Measurements from ENCODE around the gene INPP1. TPM values are rescaled to one million over a fixed set of nuclear protein-coding genes. Genes with fewer than 3 reads are reported as not detected.
"Not testable (repeated sequence)": the region's sequence is repeated elsewhere in the genome, so short reads cannot be mapped to it uniquely, and the experiment has no call there.

The INPP1 gene
- total RNA-seq, 4 donors from 2014 or later, result 37.0 to 73.0 (median 48.4) TPM

DNA sequence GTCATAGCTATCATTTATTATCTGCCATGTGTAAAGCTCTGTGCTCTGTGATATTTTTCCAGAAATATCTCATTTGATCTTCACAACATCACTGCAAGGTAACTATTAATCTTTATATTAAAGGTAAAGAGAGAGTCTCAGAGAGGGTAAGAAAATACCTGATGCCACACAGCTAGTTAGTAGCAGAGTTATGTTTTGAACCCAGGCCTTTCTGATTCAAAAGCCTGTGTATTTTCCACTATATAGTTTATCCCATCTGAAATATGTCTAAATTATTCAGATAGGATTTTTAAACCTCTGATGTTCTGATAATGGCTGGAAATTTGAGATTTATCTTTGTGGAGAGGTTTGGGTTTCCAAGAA lies 10.1 kb downstream of the INPP1 start:
- Histone ChIP-seq H3K9me3 (no peaks in the 10 kb centered on the region), H3K4me1 (peaks cover 13 to 77% (median 49%) of the 10 kb centered on the region in 3 donors), H3K27ac (peak overlapping the region; percentile 74 to 89 (median 82)), H3K4me3 (no peak overlapping the region), H3K36me3 (peaks cover 0 to 14% (median 0%) of the 10 kb centered on the region in 3 donors), H3K27me3 (no peaks in the 10 kb centered on the region)
- DNase-seq, result no peak
- intact Hi-C loops (cut with DNase I), result no loop called here
- no peak for TF ChIP-seq POLR2A (IDR thresholded peaks at IDR 0.05)
- TF ChIP-seq, protein P1, sequence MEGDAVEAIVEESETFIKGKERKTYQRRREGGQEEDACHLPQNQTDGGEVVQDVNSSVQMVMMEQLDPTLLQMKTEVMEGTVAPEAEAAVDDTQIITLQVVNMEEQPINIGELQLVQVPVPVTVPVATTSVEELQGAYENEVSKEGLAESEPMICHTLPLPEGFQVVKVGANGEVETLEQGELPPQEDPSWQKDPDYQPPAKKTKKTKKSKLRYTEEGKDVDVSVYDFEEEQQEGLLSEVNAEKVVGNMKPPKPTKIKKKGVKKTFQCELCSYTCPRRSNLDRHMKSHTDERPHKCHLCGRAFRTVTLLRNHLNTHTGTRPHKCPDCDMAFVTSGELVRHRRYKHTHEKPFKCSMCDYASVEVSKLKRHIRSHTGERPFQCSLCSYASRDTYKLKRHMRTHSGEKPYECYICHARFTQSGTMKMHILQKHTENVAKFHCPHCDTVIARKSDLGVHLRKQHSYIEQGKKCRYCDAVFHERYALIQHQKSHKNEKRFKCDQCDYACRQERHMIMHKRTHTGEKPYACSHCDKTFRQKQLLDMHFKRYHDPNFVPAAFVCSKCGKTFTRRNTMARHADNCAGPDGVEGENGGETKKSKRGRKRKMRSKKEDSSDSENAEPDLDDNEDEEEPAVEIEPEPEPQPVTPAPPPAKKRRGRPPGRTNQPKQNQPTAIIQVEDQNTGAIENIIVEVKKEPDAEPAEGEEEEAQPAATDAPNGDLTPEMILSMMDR (IDR thresholded peaks at IDR 0.05), result no peak

DNA sequence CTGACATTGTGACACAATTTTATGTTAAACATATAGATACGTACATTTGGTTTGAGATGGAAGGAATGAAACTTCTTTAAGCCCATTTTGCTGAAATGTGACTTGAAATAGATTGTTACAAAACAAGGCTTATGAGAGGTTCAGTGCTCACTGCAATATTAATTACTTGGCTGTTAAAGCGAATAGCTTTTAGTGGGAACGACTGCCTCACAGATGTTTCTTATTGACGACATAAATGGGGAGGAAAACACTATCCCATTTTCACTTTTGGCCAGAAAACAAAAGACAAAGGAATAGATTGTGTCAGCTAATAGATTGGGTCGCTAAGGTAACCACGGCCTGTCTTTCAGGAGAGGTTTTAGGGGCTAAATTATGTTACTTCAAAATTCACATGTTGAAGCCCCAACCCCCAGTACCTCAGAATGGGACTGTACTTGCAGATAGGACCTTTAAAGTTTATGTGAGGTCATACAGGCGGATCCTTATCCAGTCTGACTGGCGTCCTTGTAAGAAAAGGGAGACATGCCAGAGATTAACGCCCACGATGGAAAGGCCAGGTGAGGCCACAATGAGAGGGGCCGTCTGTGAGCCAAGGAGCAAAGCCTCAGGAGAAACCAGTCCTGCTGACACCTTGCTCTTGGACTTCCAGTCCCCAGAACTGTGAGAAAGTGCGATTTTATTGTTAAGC lies 10.8 kb downstream of the INPP1 start:
- intact Hi-C loops (cut with DNase I), result no loop called here
- WGBS, 2 donors, result 44 to 60% methylated on average over 12 of the region's 12 CpGs

DNA sequence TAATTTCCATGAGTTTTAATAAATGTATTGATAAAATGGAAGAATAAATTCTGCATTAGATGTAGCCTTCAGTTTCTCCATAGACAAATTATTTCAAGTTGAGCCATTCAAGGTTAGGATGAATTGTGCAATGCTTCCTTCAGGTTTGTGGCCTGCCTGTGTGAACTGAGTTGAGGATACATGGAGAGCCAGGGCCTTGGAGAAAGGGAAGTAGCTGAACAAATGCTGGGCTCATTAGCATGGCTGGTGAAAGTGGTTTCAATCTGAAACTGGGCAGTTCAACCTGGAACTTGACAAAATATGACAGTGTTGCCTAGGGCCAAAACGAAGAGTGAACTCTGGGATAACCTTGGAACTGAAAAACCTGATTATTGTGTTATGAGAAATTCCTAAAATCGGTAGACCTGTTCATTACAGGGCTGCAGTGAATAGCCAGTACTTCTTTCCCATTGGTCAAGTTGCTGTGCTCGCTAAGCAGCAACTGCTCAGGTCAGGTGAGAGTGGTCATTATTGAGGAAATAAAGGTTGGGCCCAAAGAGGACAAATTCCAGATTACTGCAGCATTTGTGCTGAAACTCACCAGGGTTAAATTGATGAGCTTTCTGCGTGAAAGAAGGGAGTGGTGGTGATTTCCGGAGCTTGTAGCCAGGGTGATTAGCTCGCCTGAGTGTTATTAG lies 12.7 kb downstream of the INPP1 start:
- Histone ChIP-seq H3K27me3 (no peaks in the 10 kb centered on the region), H3K4me3 (peak overlapping the region in 2 of 4 donors; percentile 13 to 25), H3K36me3 (peaks cover 0 to 4% (median 0%) of the 10 kb centered on the region in 3 donors), H3K4me1 (peaks cover 25 to 100% (median 61%) of the 10 kb centered on the region in 3 donors), H3K27ac (peak overlapping the region; percentile 56 to 89 (median 82)), H3K9me3 (no peaks in the 10 kb centered on the region)
- intact Hi-C loops (cut with DNase I), result no loop called here
- no peak for DNase-seq
- TF ChIP-seq, protein P1 (IDR thresholded peaks at IDR 0.05), result no peak
- no peak for TF ChIP-seq POLR2A (IDR thresholded peaks at IDR 0.05)
- 32 to 58% methylated on average over 6 of the region's 6 CpGs for WGBS, 2 donors

More for the DNA sequence above, 10.8 kb downstream of the INPP1 start:
- Histone ChIP-seq H3K36me3 (peaks cover 0 to 8% (median 0%) of the 10 kb centered on the region in 3 donors), H3K4me1 (peaks cover 19 to 83% (median 52%) of the 10 kb centered on the region in 3 donors), H3K9me3 (no peaks in the 10 kb centered on the region), H3K27me3 (no peaks in the 10 kb centered on the region), H3K27ac (peak overlapping the region; percentile 74 to 89 (median 82)), H3K4me3 (no peak overlapping the region)
- no peak for TF ChIP-seq POLR2A (IDR thresholded peaks at IDR 0.05)
- TF ChIP-seq, protein P1 (IDR thresholded peaks at IDR 0.05), result no peak
- DNase-seq, result no peak

DNA sequence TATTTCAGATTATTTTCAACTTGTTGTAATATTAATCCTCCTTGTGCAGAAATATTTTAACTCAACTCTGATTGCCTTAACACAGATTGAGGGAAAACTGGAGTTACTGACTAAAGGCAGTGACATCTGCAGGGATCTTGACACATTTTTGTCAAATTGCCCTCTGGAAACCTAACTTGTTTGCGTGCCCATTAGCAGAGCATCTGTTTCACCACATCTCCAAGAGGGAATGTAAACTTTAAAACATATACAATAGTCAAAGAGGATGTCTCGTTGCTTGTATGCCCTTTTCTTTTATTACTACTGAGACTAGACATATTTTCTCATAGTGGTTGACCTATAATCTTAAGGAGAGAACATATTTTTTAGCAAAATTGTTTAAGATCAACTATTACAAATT lies 14.2 kb downstream of the INPP1 start:
- Histone ChIP-seq H3K4me1 (peaks cover 25 to 91% (median 51%) of the 10 kb centered on the region in 3 donors), H3K36me3 (peaks cover 0 to 18% (median 0%) of the 10 kb centered on the region in 3 donors), H3K4me3 (peak overlapping the region in 1 of 4 donors; percentile 25), H3K9me3 (no peaks in the 10 kb centered on the region), H3K27ac (peak overlapping the region; percentile 15 to 89 (median 82)), H3K27me3 (no peaks in the 10 kb centered on the region)
- TF ChIP-seq, protein P1 (IDR thresholded peaks at IDR 0.05), result no peak
- TF ChIP-seq POLR2A (IDR thresholded peaks at IDR 0.05), result no peak
- 25 to 33% methylated on average over 2 of the region's 2 CpGs for WGBS, 2 donors
- DNase-seq, result no peak
- intact Hi-C loops (cut with DNase I), result no loop called here

DNA sequence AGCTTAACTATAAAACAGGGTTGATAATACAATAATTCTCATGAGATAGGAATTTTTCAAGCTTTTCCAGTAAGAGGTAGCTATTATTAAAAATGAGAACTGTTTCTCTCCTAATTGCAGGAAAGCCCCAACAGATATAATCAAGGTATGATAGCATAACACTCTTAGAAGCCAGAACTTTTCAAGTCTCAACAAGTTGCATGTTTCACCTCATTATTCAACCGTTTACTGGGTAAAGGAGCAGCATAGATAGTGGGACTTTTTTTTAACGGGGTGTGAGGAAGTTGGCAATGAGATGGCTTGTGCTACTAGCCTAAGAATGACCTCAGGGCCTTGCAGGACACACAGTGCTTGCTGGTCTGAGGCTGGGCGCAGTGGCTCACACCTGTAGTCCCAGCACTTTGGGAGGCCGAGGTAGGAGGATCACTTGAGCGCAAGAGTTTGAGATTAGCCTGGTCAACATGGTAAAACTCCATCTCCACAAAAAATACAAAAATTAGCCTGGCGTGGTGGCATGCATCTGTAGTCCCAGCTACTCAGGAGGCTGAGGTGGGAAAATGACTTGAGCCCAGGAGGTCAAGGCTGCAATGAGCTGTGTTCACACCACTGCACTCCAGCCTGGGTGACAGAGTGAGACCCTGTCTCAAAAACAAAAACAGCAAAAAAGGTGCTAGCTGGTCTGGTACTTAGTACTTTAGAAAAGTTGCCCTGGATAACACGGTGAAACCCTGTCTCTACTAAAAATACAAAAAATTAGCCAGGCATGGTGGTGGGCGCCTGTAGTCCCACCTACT lies 15.5 kb downstream of the INPP1 start:
- H3K27me3 ChIP-seq; DNase-seq; H3K4me3 ChIP-seq; H3K9me3 ChIP-seq; intact Hi-C loops (cut with DNase I): not testable (repeated sequence)
- H3K36me3 ChIP-seq, result peaks cover 0 to 31% (median 0%) of the 10 kb centered on the region in 3 donors
- H3K4me1 ChIP-seq, result peaks cover 20 to 79% (median 42%) of the 10 kb centered on the region in 3 donors
- WGBS, 2 donors, result 31 to 65% methylated on average over 6 to 8 of the region's 8 CpGs
- peak overlapping the region; percentile 77 to 89 (median 82) for H3K27ac ChIP-seq
